ENCODE measurements around the gene LRMDA. TPM values are rescaled to one million over a fixed set of nuclear protein-coding genes. Genes with fewer than 3 reads are reported as not detected.
"Not testable (repeated sequence)": the region's sequence is repeated elsewhere in the genome, so short reads cannot be mapped to it uniquely, and the experiment has no call there.

Gene LRMDA
- total RNA-seq, 1 donor from 2014 or later, result 5.2 TPM

DNA sequence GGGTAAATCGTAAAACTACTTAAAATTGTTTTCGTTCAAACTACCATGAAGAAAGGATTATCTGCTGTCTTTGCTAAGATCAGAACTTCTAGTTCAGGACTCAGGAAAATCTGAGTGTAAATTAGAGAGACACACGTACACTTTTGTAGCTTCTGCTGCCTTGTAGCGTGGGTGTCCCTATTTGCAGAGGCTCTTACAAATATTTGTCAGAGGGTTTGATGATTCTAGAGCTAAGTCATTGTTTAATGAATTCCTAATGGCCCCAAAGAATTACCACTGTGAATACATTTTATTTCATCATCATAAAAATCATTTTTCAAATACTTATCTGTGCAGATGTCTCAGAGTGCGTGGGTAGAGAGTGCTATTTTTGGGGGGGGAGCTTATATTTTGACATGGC lies 314.9 kb downstream of the LRMDA start:
- no peaks in the 10 kb centered on the region for H3K36me3 Mint-ChIP-seq
- no peaks in the 10 kb centered on the region for H3K27me3 Mint-ChIP-seq (ENCODE audit: insufficient read depth, low read depth)
- H3K36me3 ChIP-seq, result no peaks in the 10 kb centered on the region

DNA sequence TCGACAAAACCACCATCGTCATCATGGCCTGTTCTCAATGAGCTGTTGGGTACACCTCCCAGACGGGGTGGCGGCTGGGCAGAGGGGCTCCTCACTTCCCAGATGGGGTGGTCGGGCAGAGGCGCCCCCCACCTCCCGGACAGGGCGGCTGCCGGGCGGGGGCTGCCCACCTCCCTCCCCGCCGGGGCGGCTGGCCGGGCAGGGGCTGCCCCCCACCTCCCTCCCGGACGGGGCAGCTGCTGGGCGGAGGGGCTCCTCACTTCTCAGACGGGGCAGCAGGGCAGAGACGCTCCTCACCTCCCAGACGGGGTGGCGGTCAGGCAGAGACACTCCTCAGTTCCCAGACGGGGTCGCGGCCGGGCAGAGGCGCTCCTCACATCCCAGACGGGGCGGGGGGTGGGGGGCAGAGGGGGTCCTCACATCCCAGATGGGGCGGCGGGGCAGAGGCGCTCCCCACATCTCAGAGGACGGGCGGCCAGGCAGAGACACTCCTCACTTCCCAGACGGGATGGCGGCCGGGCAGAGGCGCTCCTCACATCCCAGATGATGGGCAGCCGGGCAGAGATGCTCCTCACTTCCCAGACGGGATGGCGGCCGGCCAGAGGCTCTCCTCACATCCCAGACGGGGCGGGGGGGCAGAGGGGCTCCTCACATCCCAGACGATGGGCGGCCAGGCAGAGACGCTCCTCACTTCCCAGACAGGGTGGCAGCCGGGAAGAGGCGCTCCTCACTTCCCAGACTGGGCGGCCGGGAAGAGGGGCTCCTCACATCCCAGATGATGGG lies 318.9 kb downstream of the LRMDA start:
- H3K36me3 Mint-ChIP-seq; H3K36me3 ChIP-seq; H3K4me3 Mint-ChIP-seq; H4K20me1 ChIP-seq (ENCODE audit: low read depth); H3K27me3 ChIP-seq; H3K9me3 Mint-ChIP-seq; H3K4me1 Mint-ChIP-seq; H3K4me1 ChIP-seq; H3K9me3 ChIP-seq (ENCODE audit: low read depth); H3K27me3 Mint-ChIP-seq (ENCODE audit: insufficient read depth, low read depth); H3K27ac ChIP-seq; DNase-seq (ENCODE audit: low spot score); H3K9ac ChIP-seq; H3F3A ChIP-seq (ENCODE audit: low read depth); H3K79me2 ChIP-seq (ENCODE audit: low read depth); H2AFZ ChIP-seq (replicated peaks); H3K4me3 ChIP-seq; H3K4me2 ChIP-seq; H3K27ac Mint-ChIP-seq: not testable (repeated sequence)

More for the DNA sequence above, 314.9 kb downstream of the LRMDA start:
- Histone ChIP-seq H3K4me3 (no peak overlapping the region), H3K9ac (no peak overlapping the region), H3K4me2 (peak overlapping the region; percentile 28), H3K27me3 (no peaks in the 10 kb centered on the region), H2AFZ (replicated peaks) (no peak overlapping the region), H3K9me3 (ENCODE audit: low read depth) (no peaks in the 10 kb centered on the region), H3K27ac (no peak overlapping the region), H4K20me1 (ENCODE audit: low read depth) (no peaks in the 10 kb centered on the region), H3K4me1 (peaks cover 9% of the 10 kb centered on the region), H3K79me2 (ENCODE audit: low read depth) (no peaks in the 10 kb centered on the region), H3F3A (ENCODE audit: low read depth) (no peaks in the 10 kb centered on the region)
- H3K27ac Mint-ChIP-seq, result no peak overlapping the region
- no peak overlapping the region for H3K4me3 Mint-ChIP-seq
- H3K4me1 Mint-ChIP-seq, result peaks cover 10% of the 10 kb centered on the region
- peaks cover 6% of the 10 kb centered on the region for H3K9me3 Mint-ChIP-seq
- DNase-seq (ENCODE audit: low spot score), result no peak
- TF ChIP-seq EZH2 (IDR thresholded peaks at IDR 0.05) (no peak), EZH2phosphoT487 (IDR thresholded peaks at IDR 0.05) (no peak)
- TF ChIP-seq, protein P1, sequence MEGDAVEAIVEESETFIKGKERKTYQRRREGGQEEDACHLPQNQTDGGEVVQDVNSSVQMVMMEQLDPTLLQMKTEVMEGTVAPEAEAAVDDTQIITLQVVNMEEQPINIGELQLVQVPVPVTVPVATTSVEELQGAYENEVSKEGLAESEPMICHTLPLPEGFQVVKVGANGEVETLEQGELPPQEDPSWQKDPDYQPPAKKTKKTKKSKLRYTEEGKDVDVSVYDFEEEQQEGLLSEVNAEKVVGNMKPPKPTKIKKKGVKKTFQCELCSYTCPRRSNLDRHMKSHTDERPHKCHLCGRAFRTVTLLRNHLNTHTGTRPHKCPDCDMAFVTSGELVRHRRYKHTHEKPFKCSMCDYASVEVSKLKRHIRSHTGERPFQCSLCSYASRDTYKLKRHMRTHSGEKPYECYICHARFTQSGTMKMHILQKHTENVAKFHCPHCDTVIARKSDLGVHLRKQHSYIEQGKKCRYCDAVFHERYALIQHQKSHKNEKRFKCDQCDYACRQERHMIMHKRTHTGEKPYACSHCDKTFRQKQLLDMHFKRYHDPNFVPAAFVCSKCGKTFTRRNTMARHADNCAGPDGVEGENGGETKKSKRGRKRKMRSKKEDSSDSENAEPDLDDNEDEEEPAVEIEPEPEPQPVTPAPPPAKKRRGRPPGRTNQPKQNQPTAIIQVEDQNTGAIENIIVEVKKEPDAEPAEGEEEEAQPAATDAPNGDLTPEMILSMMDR (IDR thresholded peaks at IDR 0.05), result no peak

DNA sequence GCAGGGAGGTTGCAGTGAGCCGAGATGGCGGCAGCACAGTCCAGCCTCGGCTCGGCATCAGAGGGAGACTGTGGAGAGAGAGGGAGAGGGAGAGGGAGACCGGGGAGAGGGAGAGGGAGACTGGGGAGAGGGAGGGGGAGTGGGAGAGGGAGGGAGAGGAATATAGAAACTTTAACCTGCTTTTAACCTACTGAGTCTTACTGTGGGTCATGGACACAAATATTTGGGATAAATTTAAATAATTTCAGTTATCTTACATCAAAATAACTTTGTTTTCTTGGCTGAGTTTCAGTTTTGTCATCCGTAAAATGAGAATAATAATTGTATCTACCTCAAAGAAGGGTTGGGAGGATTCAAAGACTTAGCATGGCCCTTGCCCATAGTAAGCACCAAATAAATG lies 319.8 kb downstream of the LRMDA start:
- Mint-ChIP-seq H3K36me3 (no peaks in the 10 kb centered on the region), H3K9me3 (peaks cover 10% of the 10 kb centered on the region), H3K27ac (no peak overlapping the region), H3K4me1 (peaks cover 6% of the 10 kb centered on the region), H3K27me3 (ENCODE audit: insufficient read depth, low read depth) (no peaks in the 10 kb centered on the region), H3K4me3 (no peak overlapping the region)
- no peak overlapping the region for H3K4me3 ChIP-seq
- no peaks in the 10 kb centered on the region for H3K36me3 ChIP-seq
- no peak overlapping the region for H3K4me2 ChIP-seq
- H3F3A ChIP-seq (ENCODE audit: low read depth), result no peaks in the 10 kb centered on the region
- H2AFZ ChIP-seq (replicated peaks), result no peak overlapping the region
- H3K9me3 ChIP-seq (ENCODE audit: low read depth), result no peaks in the 10 kb centered on the region
- H3K27me3 ChIP-seq, result no peaks in the 10 kb centered on the region
- no peak overlapping the region for H3K27ac ChIP-seq
- TF ChIP-seq, protein P1 (IDR thresholded peaks at IDR 0.05), result no peak
- TF ChIP-seq EZH2 (IDR thresholded peaks at IDR 0.05) (no peak), EZH2phosphoT487 (IDR thresholded peaks at IDR 0.05) (no peak)
- H3K4me1 ChIP-seq, result peaks cover 5% of the 10 kb centered on the region
- no peak overlapping the region for H3K9ac ChIP-seq
- H4K20me1 ChIP-seq (ENCODE audit: low read depth), result no peaks in the 10 kb centered on the region
- DNase-seq (ENCODE audit: low spot score), result no peak
- H3K79me2 ChIP-seq (ENCODE audit: low read depth), result no peaks in the 10 kb centered on the region

DNA sequence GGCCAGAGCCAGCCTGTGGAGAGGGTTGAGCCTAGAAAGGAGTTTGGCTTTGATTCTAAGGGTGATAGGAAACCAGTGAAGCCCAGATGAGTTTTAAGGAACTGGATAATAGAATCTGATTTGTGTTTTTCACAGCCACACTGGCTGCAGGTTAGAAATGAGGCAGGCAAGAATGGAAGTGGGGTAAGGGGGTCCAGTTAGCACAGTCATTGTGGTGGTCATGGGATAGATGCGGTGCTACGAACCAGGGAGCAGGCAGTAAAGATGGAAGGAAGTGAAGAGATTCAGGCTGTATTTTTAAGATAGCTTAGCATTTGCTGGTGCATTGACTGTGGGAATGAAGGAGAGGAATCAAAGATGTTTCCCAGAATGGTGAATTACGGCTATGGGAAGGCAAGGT lies 322.2 kb downstream of the LRMDA start:
- Histone ChIP-seq H3K4me1 (peaks cover 7% of the 10 kb centered on the region), H4K20me1 (ENCODE audit: low read depth) (no peaks in the 10 kb centered on the region), H3K79me2 (ENCODE audit: low read depth) (no peaks in the 10 kb centered on the region), H3K27ac (no peak overlapping the region), H3K36me3 (no peaks in the 10 kb centered on the region), H3K4me3 (no peak overlapping the region), H3K9me3 (ENCODE audit: low read depth) (no peaks in the 10 kb centered on the region), H3K4me2 (no peak overlapping the region), H3K9ac (no peak overlapping the region), H3F3A (ENCODE audit: low read depth) (peaks cover 6% of the 10 kb centered on the region), H3K27me3 (no peaks in the 10 kb centered on the region), H2AFZ (replicated peaks) (no peak overlapping the region)
- Mint-ChIP-seq H3K27ac (no peak overlapping the region), H3K27me3 (ENCODE audit: insufficient read depth, low read depth) (no peaks in the 10 kb centered on the region), H3K36me3 (no peaks in the 10 kb centered on the region), H3K9me3 (peaks cover 10% of the 10 kb centered on the region), H3K4me3 (no peak overlapping the region), H3K4me1 (no peaks in the 10 kb centered on the region)
- no peak for DNase-seq (ENCODE audit: low spot score)
- no peak for TF ChIP-seq EZH2 (IDR thresholded peaks at IDR 0.05)
- TF ChIP-seq, protein P1 (IDR thresholded peaks at IDR 0.05), result no peak
- no peak for TF ChIP-seq EZH2phosphoT487 (IDR thresholded peaks at IDR 0.05)

All from neural progenitor cell (in vitro differentiated cells).